Measurements from ENCODE around the gene IL22RA1. TPM values are rescaled to one million over a fixed set of nuclear protein-coding genes. Genes with fewer than 3 reads are reported as not detected.
A peak's percentile ranks its signal among the peaks of the same experiment; 100 is the strongest.

IL22RA1 gene
- total and polyA plus RNA-seq, 7 experiments from 2014 or later: not detected

DNA sequence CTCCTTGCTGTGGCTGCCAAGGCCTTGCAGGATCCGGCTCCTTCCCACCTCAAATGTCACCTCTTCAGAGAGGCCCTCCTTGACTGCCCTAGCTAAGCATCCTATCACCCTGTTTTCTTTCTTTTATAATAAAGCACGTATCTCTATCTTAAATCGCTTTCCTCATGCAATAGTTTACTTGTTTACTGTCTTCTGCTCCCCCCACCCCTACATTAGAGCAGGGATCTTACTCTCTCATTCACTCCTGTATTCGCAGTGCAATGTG is 67.4 kb downstream of the IL22RA1 start:
- H3K27me3 Mint-ChIP-seq: peaks cover 0 to 6% (median 0%) of the 10 kb centered on the region in 5 donors
- Histone ChIP-seq H3K36me3 (ENCODE audit: control insufficient read depth in 2 of 3, insufficient read depth in 3 of 3, low read length in 3 of 3) (no peaks in the 10 kb centered on the region), H3K27me3 (ENCODE audit: control insufficient read depth in 2 of 2, insufficient read depth in 2 of 2, low read length in 2 of 2) (no peaks in the 10 kb centered on the region), H3K4me3 (ENCODE audit: low read length) (no peak overlapping the region), H3K27ac (ENCODE audit: low read depth, low read length) (no peak overlapping the region), H3K9me3 (ENCODE audit: control insufficient read depth in 2 of 3, low read length in 3 of 3) (no peaks in the 10 kb centered on the region), H3K4me1 (ENCODE audit: control insufficient read depth in 2 of 2, insufficient read depth in 2 of 2, low read length in 2 of 2) (no peaks in the 10 kb centered on the region)
- POLR2A ChIA-PET: no interaction called here
- CTCF ChIA-PET: no interaction called here
- no peaks in the 10 kb centered on the region for H3K36me3 Mint-ChIP-seq
- peaks cover 0 to 5% (median 4%) of the 10 kb centered on the region in 7 donors for H3K4me1 Mint-ChIP-seq
- H3K9me3 Mint-ChIP-seq: peaks cover 0 to 2% (median 0%) of the 10 kb centered on the region in 11 donors
- DNase-seq (no peak), ATAC-seq (no peak)
- H3K4me3 Mint-ChIP-seq: no peak overlapping the region
- no peak overlapping the region for H3K27ac Mint-ChIP-seq
- intact Hi-C loops (cut with micrococcal nuclease): loop anchor here in 1 of 2 donors (10.0 kb wide), 1 partner anchor 319 kb away; no protein-coding TSS in a partner anchor

DNA sequence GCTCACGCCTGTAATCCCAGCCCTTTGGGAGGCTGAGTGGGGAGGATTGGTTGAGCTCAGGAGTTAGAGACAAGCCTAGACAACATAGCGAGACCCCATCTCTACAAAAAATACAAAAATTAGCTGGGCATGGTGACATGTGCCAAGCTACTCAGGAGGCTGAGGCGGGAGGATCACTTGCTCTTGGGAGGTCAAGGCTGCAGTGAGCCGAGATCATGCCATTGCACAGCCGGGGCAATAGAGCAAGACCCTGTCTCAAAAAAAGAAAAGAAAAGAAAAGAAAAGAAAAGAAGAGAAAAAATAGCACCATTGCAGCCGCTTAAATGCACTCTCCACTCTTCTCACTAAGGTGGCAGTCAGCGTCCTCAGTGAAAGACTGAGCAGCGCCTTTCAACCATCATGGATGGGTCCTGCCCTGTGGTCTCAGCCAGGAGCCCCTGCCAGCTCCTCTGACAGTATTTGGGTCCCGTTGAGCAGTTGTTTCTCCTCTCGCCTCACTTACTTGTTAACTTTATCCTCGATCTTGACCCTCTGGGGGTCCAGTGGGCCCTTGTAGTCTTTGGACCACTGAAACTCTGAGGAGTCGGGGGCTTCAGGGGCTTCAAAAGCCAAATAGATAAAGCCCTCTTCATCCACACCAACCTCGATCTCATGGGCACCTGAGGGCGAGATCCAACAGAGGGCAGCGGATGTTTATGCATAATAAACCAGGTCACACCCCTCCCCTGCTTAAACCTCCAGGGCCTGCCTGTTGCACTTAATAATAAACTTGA is 67.9 kb downstream of the IL22RA1 start:
- H3K27me3 Mint-ChIP-seq: peaks cover 0 to 6% (median 0%) of the 10 kb centered on the region in 5 donors
- CTCF ChIA-PET: interaction anchor here (0.7 kb wide), 1 partner anchor 1311 kb away, joined by 3 read pairs; no protein-coding TSS in a partner anchor
- peaks cover 0 to 5% (median 4%) of the 10 kb centered on the region in 7 donors for H3K4me1 Mint-ChIP-seq

DNA sequence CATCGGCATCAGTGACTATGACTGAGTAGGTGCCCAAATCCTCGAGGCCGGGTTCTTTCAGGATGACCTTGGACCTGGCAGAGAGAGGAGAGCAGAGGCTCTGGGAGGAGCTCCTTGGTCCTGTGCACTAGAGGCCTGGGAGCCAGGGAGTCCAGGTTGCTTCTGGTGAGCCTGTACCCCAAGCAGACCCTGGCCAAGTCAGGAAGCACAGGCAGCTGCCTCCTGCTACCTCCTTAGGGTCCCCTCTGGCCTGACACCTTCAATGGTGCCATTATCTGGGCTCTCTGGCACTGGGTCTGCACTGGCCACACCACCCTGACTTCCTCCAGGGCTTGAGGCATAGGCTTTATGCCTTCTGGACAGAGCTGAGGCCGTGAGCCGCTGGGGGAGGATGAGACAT is 68.7 kb downstream of the IL22RA1 start:
- no peak overlapping the region for H3K4me3 Mint-ChIP-seq
- DNase-seq (no peak), ATAC-seq (no peak)
- no peaks in the 10 kb centered on the region for H3K4me1 ChIP-seq (ENCODE audit: control insufficient read depth in 2 of 2, insufficient read depth in 2 of 2, low read length in 2 of 2)
- H3K36me3 Mint-ChIP-seq: no peaks in the 10 kb centered on the region
- H3K9me3 ChIP-seq (ENCODE audit: control insufficient read depth in 2 of 3, low read length in 3 of 3): no peaks in the 10 kb centered on the region
- H3K27ac ChIP-seq (ENCODE audit: low read depth, low read length): no peak overlapping the region
- POLR2A ChIA-PET: no interaction called here
- peak overlapping the region in 1 of 9 donors; percentile 26 for H3K27ac Mint-ChIP-seq
- peaks cover 0 to 5% (median 4%) of the 10 kb centered on the region in 7 donors for H3K4me1 Mint-ChIP-seq
- H3K27me3 ChIP-seq (ENCODE audit: control insufficient read depth in 2 of 2, insufficient read depth in 2 of 2, low read length in 2 of 2): no peaks in the 10 kb centered on the region
- H3K4me3 ChIP-seq (ENCODE audit: low read length): no peak overlapping the region
- intact Hi-C loops (cut with micrococcal nuclease): loop anchor here (5.0 to 10.0 kb wide), 2 partner anchors 321 to 563 kb away; no protein-coding TSS in a partner anchor
- peaks cover 0 to 6% (median 0%) of the 10 kb centered on the region in 5 donors for H3K27me3 Mint-ChIP-seq
- CTCF ChIA-PET: interaction anchor here (0.7 kb wide), 1 partner anchor 1312 kb away, joined by 3 read pairs; no protein-coding TSS in a partner anchor
- H3K9me3 Mint-ChIP-seq: peaks cover 0 to 2% (median 0%) of the 10 kb centered on the region in 11 donors
- H3K36me3 ChIP-seq (ENCODE audit: control insufficient read depth in 2 of 3, insufficient read depth in 3 of 3, low read length in 3 of 3): no peaks in the 10 kb centered on the region

More for the DNA sequence above, 67.9 kb downstream of the IL22RA1 start:
- no peak for DNase-seq
- H3K36me3 Mint-ChIP-seq: no peaks in the 10 kb centered on the region
- no peaks in the 10 kb centered on the region for H3K27me3 ChIP-seq (ENCODE audit: control insufficient read depth in 2 of 2, insufficient read depth in 2 of 2, low read length in 2 of 2)
- H3K4me1 ChIP-seq (ENCODE audit: control insufficient read depth in 2 of 2, insufficient read depth in 2 of 2, low read length in 2 of 2): no peaks in the 10 kb centered on the region
- no peak for ATAC-seq
- intact Hi-C loops (cut with micrococcal nuclease): loop anchor here (5.0 to 10.0 kb wide), 2 partner anchors 320 to 562 kb away; no protein-coding TSS in a partner anchor
- no peak overlapping the region for H3K27ac Mint-ChIP-seq
- H3K9me3 ChIP-seq (ENCODE audit: control insufficient read depth in 2 of 3, low read length in 3 of 3): no peaks in the 10 kb centered on the region
- no peak overlapping the region for H3K4me3 Mint-ChIP-seq
- POLR2A ChIA-PET: no interaction called here
- no peak overlapping the region for H3K4me3 ChIP-seq (ENCODE audit: low read length)
- H3K36me3 ChIP-seq (ENCODE audit: control insufficient read depth in 2 of 3, insufficient read depth in 3 of 3, low read length in 3 of 3): no peaks in the 10 kb centered on the region
- peaks cover 0 to 2% (median 0%) of the 10 kb centered on the region in 11 donors for H3K9me3 Mint-ChIP-seq
- H3K27ac ChIP-seq (ENCODE audit: low read depth, low read length): no peak overlapping the region

DNA sequence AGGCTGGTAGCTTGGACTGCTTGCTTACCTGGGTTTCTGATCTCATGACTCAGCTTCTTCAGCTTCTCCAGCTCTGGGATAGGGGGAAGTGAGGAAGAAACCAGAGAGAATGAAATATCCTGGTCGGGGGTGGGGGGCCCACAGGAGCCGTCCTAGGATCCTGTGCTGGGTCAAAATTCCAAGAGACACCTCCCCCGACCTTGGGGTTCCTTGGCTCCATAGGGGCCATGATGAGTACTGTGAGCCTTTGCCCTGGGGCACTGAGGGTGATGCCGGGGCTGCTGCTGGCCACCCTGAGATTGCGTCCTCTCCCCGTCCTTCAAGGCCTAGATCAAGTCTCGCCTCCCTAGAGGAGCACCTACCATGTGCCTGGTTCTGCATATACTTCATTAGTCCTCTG is 71.0 kb downstream of the IL22RA1 start:
- no peak for ATAC-seq
- Mint-ChIP-seq H3K27me3 (peaks cover 0 to 10% (median 4%) of the 10 kb centered on the region in 5 donors), H3K36me3 (no peaks in the 10 kb centered on the region), H3K9me3 (peaks cover 0 to 2% (median 0%) of the 10 kb centered on the region in 11 donors), H3K27ac (peak overlapping the region in 1 of 9 donors; percentile 73), H3K4me1 (peaks cover 0 to 5% (median 4%) of the 10 kb centered on the region in 7 donors), H3K4me3 (no peak overlapping the region)
- ChIA-PET CTCF (no interaction called here), POLR2A (no interaction called here)
- Histone ChIP-seq H3K9me3 (ENCODE audit: control insufficient read depth in 2 of 3, low read length in 3 of 3) (no peaks in the 10 kb centered on the region), H3K36me3 (ENCODE audit: control insufficient read depth in 2 of 3, insufficient read depth in 3 of 3, low read length in 3 of 3) (no peaks in the 10 kb centered on the region), H3K27me3 (ENCODE audit: control insufficient read depth in 2 of 2, insufficient read depth in 2 of 2, low read length in 2 of 2) (no peaks in the 10 kb centered on the region), H3K4me1 (ENCODE audit: control insufficient read depth in 2 of 2, insufficient read depth in 2 of 2, low read length in 2 of 2) (no peaks in the 10 kb centered on the region), H3K27ac (ENCODE audit: low read depth, low read length) (no peak overlapping the region), H3K4me3 (ENCODE audit: low read length) (no peak overlapping the region)
- DNase-seq: no peak
- intact Hi-C loops (cut with micrococcal nuclease): loop anchor here (1.0 to 10.0 kb wide), 4 partner anchors 40 to 565 kb away; partner anchors contain the start of gene MYOM3 (in 1 of the 2)

DNA sequence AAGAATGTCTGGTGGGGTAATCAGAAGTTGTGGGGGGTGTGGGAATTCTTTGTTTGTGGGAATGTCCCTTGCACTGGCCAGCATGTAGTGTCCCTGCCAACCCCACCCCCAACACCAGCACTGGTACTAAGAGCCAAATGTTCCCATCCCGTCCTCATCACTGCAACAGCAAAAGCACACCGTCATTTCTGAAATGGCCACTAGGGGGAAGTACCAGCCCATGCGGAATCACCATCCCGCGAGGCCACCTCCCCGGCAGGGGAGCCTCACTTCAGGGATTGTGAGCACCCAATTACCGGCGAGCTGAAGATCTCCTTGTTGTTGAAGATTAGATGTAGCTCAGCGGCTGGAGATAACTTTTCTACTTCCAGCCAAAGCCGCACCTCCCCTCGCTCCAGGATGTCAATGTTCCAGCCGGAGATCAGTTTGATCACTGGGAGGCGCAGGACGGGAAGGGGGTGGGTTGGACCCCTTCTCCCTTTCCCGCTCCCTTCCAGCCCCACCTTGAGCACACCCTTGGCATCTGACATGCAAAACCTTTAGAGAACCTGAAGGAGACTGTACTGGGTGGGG is 72.0 kb downstream of the IL22RA1 start:
- H3K27me3 Mint-ChIP-seq: peaks cover 0 to 10% (median 4%) of the 10 kb centered on the region in 5 donors
- H3K4me3 Mint-ChIP-seq: peak overlapping the region in 1 of 10 donors; percentile 6
- Histone ChIP-seq H3K4me3 (ENCODE audit: low read length) (no peak overlapping the region), H3K9me3 (ENCODE audit: control insufficient read depth in 2 of 3, low read length in 3 of 3) (no peaks in the 10 kb centered on the region), H3K36me3 (ENCODE audit: control insufficient read depth in 2 of 3, insufficient read depth in 3 of 3, low read length in 3 of 3) (no peaks in the 10 kb centered on the region), H3K27me3 (ENCODE audit: control insufficient read depth in 2 of 2, insufficient read depth in 2 of 2, low read length in 2 of 2) (no peaks in the 10 kb centered on the region), H3K4me1 (ENCODE audit: control insufficient read depth in 2 of 2, insufficient read depth in 2 of 2, low read length in 2 of 2) (no peaks in the 10 kb centered on the region), H3K27ac (ENCODE audit: low read depth, low read length) (no peak overlapping the region)
- ChIA-PET CTCF (interaction anchor here (1.0 kb wide), 1 partner anchor 79 kb away, joined by 3 read pairs; no protein-coding TSS in a partner anchor), POLR2A (no interaction called here)
- H3K4me1 Mint-ChIP-seq: peaks cover 0 to 5% (median 4%) of the 10 kb centered on the region in 7 donors
- H3K9me3 Mint-ChIP-seq: peaks cover 0 to 2% (median 0%) of the 10 kb centered on the region in 11 donors
- peak; percentile 36 to 73 (median 66) for DNase-seq
- no peak overlapping the region for H3K27ac Mint-ChIP-seq
- H3K36me3 Mint-ChIP-seq: no peaks in the 10 kb centered on the region
- intact Hi-C loops (cut with micrococcal nuclease): loop anchor here (1.0 to 10.0 kb wide), 5 partner anchors 41 to 566 kb away; partner anchors contain the start of gene MYOM3 (in 2 of the 2)
- ATAC-seq: peak; percentile 92

DNA sequence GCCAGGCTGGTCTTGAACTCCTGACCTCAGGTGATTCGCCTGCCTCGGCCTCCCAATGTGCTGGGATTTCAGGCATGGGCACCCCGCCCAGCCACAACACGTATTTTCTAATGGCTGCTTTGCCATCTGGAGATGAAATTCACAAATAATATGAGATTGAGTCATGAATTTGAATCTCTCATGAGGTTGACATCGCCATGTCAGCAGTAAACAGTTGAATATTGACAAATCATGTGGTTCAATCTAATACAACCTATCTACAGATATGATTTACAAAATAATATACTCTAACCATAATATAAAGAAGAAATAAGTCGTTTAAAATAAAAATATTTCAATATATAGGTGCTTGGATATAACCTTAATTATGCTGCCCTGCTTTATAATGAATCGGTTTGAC is 73.1 kb downstream of the IL22RA1 start:
- POLR2A ChIA-PET: no interaction called here
- intact Hi-C loops (cut with micrococcal nuclease): loop anchor here (1.0 to 10.0 kb wide), 5 partner anchors 42 to 567 kb away; partner anchors contain the start of gene MYOM3 (in 1 of the 2)
- CTCF ChIA-PET: interaction anchor here (0.5 kb wide), 1 partner anchor 81 kb away, joined by 7 read pairs; no protein-coding TSS in a partner anchor

More for the DNA sequence above, 73.1 kb downstream of the IL22RA1 start:
- Mint-ChIP-seq H3K36me3 (no peaks in the 10 kb centered on the region), H3K27me3 (peaks cover 0 to 10% (median 4%) of the 10 kb centered on the region in 5 donors), H3K27ac (no peak overlapping the region), H3K9me3 (peaks cover 0 to 2% (median 0%) of the 10 kb centered on the region in 11 donors), H3K4me1 (peaks cover 0 to 5% (median 4%) of the 10 kb centered on the region in 7 donors), H3K4me3 (no peak overlapping the region)
- Histone ChIP-seq H3K27ac (ENCODE audit: low read depth, low read length) (no peak overlapping the region), H3K4me1 (ENCODE audit: control insufficient read depth in 2 of 2, insufficient read depth in 2 of 2, low read length in 2 of 2) (no peaks in the 10 kb centered on the region), H3K4me3 (ENCODE audit: low read length) (no peak overlapping the region), H3K36me3 (ENCODE audit: control insufficient read depth in 2 of 3, insufficient read depth in 3 of 3, low read length in 3 of 3) (no peaks in the 10 kb centered on the region), H3K9me3 (ENCODE audit: control insufficient read depth in 2 of 3, low read length in 3 of 3) (no peaks in the 10 kb centered on the region), H3K27me3 (ENCODE audit: control insufficient read depth in 2 of 2, insufficient read depth in 2 of 2, low read length in 2 of 2) (no peaks in the 10 kb centered on the region)
- DNase-seq: no peak
- ATAC-seq: no peak

Data from naive thymus-derived CD4-positive, alpha-beta T cell (primary cell).